ENCODE data around the gene ADK.

ADK gene

DNA sequence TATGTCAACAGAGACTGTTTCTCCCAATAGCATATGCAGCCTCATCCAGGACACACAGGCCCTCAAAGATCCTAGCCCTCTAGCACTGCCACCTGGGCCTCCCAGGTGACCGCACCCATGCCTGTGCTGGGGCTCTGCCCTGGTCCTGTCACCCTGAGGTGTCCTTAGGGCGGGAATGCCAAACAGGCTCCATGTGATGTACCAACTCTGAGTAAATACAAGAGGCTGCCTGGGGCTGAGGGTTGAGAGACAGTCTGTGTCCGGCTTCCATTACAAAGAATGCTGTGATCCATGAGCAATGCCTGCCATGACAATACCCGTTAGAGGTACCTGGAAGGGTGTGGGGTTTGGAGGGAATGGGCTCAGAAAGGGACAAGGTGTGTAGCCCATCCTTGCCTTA is 592.4 kb downstream of the ADK start:
- DNase-seq (ENCODE audit: low read depth): no peak

DNA sequence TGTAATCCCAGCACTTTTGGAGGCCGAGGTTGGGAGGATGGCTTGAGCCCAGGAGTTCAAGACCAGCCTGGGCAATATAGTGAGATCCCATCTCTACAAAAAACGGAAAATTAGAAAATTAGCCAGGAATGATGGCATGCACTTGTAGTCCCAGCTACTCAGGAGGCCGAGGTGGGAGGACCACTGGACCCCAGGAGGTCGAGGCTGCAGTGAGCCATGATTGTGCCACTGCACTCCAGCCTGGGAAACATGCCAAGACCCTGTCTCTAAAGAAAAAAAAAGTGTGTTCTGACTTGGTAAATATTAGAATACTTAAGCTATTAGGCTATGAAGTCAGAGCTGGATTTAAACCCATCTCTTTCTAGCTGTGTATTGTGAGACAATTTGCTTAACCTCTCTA is 594.4 kb downstream of the ADK start:
- DNase-seq (ENCODE audit: low read depth): no peak

DNA sequence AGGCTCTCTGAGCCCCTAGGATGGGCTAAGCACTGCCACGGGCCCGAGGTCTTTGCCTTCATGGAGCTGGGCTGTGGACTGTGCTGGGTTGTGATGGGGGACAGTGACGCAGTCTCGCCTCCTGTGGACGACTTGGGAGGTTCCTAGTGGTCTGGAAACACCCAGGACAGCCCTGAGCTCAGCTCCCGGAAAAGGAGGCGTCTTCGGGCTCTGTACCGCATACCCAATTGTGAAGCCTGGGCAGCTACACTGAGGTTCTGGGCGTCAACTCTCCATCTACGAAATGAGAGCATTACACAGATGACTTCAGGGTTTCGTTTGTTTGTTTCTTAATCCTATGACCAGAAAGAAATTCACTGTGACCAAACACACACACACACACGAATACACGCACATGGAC is 595.8 kb downstream of the ADK start:
- no peak for DNase-seq (ENCODE audit: low read depth)

DNA sequence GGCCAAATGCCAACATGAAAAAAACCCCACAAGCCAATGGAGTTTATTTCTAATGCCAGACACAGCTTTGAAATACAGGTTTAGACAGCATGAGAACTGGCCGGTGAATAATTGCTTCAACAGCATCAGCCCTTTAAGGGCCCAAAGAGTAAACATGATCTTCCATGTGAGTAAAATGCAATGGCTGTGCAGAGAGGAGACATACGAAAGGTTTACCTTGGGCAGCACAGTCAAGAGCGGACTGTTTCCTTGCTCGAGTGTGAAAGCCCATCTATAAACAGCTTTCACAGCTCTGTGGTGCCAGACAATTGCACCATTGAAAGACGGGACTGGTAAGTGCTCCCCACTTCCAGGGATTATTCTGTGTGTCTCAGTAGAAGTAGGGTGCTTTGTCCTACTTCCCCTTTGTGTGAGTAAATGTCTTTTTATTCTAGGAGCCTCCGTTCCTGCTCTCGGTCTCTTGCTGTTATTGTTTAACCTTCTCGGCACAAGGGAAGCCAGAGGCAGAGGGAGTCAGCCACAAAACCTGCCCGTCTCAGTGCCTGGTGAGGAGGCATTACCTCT is 597.5 kb downstream of the ADK start:
- no peak for DNase-seq (ENCODE audit: low read depth)

DNA sequence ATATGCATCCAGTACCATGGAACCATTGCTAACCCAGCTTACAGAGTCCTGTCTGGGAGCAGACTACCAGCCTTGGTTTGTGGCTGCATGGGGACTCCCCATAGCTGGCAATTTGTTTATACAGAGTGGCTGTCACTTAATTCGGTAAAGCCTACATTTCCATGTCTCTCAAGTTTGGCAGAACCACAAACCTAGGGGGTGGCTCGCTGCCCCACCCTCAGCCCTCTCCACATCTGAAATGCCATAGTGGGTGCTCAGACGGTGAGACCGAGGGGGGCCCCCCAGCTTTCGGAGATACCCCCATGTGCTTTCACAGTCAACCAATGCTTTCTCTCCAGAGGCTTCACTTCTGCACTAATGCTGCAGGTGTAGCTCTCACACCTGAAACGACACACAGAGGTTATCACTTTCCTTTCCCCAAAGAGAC is 599.8 kb downstream of the ADK start:
- no peak for DNase-seq (ENCODE audit: low read depth)

DNA sequence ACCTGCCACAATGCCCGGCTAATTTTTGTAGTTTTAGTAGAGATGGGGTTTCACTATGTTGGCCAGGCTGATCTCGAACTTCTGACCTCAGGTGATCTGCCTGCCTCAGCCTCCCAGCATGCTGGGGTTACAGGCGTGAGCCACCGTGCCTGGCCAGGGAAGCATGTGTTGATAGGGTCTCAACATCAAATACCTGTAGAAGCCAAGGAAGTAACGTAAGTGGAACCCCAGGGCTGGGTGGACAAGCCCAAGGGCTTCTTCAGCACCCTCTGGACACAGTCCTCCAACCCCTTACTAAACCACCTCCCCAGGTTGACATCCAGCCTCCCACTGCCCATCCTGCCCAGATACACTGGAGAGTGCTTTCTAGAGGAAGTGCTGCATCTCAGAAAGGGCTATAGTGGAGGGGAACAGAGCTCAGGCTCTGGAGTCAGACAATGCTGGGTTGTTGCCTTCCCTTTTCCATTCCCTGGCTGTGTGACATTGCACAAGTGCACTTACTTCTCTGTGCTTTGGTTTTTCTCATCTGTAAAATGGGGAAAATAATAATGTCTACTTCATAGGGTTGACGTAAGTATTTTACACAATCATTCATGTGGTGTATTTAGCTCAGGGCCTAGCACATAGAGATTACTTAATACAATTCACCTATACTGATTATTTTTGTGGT is 601.5 kb downstream of the ADK start:
- DNase-seq (ENCODE audit: low read depth): no peak

DNA sequence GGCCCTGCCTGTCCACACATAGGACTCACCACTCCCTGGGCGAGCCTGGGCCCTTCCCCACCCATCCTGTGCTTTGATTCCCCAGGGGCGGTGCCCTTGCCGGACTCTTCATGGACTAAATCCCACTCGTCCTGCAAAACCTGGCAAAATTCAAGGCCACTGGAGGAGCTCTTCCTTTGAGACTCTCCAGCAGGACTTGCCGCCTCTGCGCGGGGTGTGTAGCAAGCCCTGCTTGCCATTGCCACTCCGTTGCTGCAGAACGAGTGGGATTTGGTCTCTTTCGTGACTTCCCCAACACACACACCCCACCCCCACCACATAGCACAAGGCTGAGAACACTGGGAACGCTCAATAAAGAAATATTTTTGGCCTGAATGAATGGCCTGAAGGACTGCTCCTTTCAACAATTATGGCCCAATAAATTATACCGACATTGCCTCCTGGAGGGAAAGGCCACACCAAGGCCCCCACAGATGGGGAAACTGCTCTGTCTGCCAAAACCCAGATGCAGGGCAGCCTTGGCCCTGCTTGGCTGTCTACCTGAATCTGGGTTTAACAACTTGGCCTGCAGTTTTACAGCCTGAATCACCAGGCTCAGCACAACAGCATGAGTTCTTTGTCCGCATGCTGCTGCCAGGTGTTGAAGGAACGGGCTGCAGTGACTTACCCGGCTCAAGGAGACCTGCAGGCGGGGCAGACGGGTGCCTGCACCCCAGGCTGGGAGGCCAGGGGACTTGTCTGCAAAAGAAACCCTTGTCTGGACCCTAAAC is 602.6 kb downstream of the ADK start:
- no peak for DNase-seq (ENCODE audit: low read depth)

DNA sequence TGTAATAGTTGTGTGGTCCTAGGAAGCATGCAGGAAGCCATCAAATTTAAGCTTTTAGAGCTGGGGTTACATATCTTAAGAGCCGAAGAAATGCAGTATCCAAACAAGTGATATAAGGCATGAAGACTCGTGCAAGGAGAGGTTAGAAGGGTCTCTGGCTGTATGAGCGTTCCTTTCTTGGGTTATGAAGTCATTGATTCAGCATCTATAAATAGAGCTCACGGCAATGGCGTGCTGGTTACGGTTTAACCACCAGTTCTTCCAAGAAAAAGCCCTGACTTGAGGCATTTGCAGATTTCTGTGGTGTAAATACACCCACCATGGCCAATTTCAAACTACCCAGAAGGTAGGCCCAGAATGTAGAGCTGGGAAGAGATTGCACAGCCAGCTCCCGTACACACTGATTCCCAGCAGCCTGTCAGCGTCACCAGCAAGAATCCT is 603.4 kb downstream of the ADK start:
- DNase-seq (ENCODE audit: low read depth): no peak

DNA sequence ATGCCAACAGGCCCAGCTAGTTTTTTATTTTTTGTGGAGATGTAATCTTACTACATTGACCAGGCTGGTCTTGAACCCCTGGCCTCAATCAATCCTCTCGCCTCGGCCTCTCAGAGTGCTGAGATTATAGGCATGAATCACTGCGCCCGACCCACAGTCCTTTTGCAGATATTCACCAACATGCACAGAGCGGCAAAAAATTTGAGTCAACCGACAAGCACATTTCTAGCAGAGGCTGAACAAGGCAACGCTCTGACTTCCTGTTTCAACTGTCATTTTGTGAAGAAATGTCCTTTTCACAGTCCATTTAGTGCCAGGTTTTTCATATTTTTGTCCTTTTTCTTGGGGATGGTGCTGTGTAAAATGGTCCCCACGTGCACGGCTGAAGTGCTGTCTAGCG is 604.3 kb downstream of the ADK start:
- DNase-seq (ENCODE audit: low read depth): no peak
